Neural progenitor cell (in vitro differentiated cells): ENCODE measurements around the gene NBAS. TPM values are rescaled to one million over a fixed set of nuclear protein-coding genes. Genes with fewer than 3 reads are reported as not detected.
"Not testable (repeated sequence)": the region's sequence is repeated elsewhere in the genome, so short reads cannot be mapped to it uniquely, and the experiment has no call there.

ENCODE experiments used
- DNase-seq: peaks from one replicate; pipeline ENCODE4 v3.0.0-alpha.2; 2016; ENCODE audit warnings: low spot score
- H2AFZ ChIP-seq: fragments of 200-600 bp; sonication (generic); replicated peaks from 2 replicates; pipeline ENCODE4 v1.6.1; 2016; ENCODE audit warnings: antibody characterized with exemption
- H3F3A ChIP-seq: fragments of 200-600 bp; sonication (generic); 2 replicates; pipeline ENCODE4 v1.6.1; 2016; ENCODE audit warnings: antibody characterized with exemption, low read depth
- H3K27ac ChIP-seq: fragments of 200-600 bp; sonication (generic); 2 replicates; pipeline ENCODE4 v1.5.1; 2016; ENCODE audit warnings: mild to moderate bottlenecking
- H3K27me3 ChIP-seq: fragments of 200-600 bp; sonication (generic); 2 replicates; pipeline ENCODE4 v1.6.1; 2016; ENCODE audit warnings: mild to moderate bottlenecking, moderate library complexity
- H3K36me3 ChIP-seq: fragments of 200-600 bp; sonication (generic); 2 replicates; pipeline ENCODE4 v1.5.1; 2016
- H3K4me1 ChIP-seq: fragments of 200-600 bp; sonication (generic); 2 replicates; pipeline ENCODE4 v1.6.1; 2016; ENCODE audit warnings: mixed run types
- H3K4me2 ChIP-seq: fragments of 200-600 bp; sonication (generic); 2 replicates; pipeline ENCODE4 v1.6.1; 2016
- H3K4me3 ChIP-seq: fragments of 200-600 bp; sonication (generic); 2 replicates; pipeline ENCODE4 v1.5.1; 2016
- H3K79me2 ChIP-seq: fragments of 200-600 bp; sonication (generic); 2 replicates; pipeline ENCODE4 v1.6.1; 2016; ENCODE audit warnings: low read depth
- H3K9ac ChIP-seq: fragments of 200-600 bp; sonication (generic); 2 replicates; pipeline ENCODE4 v1.6.1; 2016
- H3K9me3 ChIP-seq: fragments of 200-600 bp; sonication (generic); 2 replicates; pipeline ENCODE4 v1.5.1; 2016; ENCODE audit warnings: low read depth
- H4K20me1 ChIP-seq: fragments of 200-600 bp; sonication (generic); 2 replicates; pipeline ENCODE4 v1.6.1; 2016; ENCODE audit warnings: low read depth
- H3K27ac Mint-ChIP-seq: 3 replicates; pipeline ENCODE4 v1.8.0; 2021; ENCODE audit warnings: mixed read lengths
- H3K27me3 Mint-ChIP-seq: 2 replicates; pipeline ENCODE4 v1.8.0; 2022; ENCODE audit warnings: low read depth, mild to moderate bottlenecking, inconsistent platforms, moderate library complexity, mixed read lengths; ENCODE audit not compliant: insufficient read depth
- H3K36me3 Mint-ChIP-seq: 3 replicates; pipeline ENCODE4 v1.8.0; 2021; ENCODE audit warnings: mixed read lengths
- H3K4me1 Mint-ChIP-seq: 3 replicates; pipeline ENCODE4 v1.8.0; 2021; ENCODE audit warnings: mixed read lengths
- H3K4me3 Mint-ChIP-seq: 3 replicates; pipeline ENCODE4 v1.8.0; 2021; ENCODE audit warnings: mild to moderate bottlenecking, moderate library complexity, mixed read lengths
- H3K9me3 Mint-ChIP-seq: 3 replicates; pipeline ENCODE4 v1.8.0; 2020; ENCODE audit warnings: mixed read lengths
- CTCF ChIP-seq: fragments of 200-600 bp; sonication (generic); IDR thresholded peaks from 2 replicates; pipeline ENCODE4 v1.5.1; 2017; ENCODE audit warnings: antibody characterized with exemption, mild to moderate bottlenecking
- EZH2 ChIP-seq: fragments of 200-600 bp; sonication (generic); IDR thresholded peaks from 2 replicates; pipeline ENCODE4 v1.6.1; 2017; ENCODE audit warnings: antibody characterized with exemption, mild to moderate bottlenecking, moderate library complexity
- EZH2phosphoT487 ChIP-seq: fragments of 200-600 bp; sonication (generic); IDR thresholded peaks from 2 replicates; pipeline ENCODE4 v1.6.1; 2017; ENCODE audit warnings: antibody characterized with exemption
- total RNA-seq: library from RNA; depleted of rRNA; stranded (reverse); fragments of >200 nt; gene quantifications from 2 replicates; pipeline ENCODE4 v1.2.3, GENCODE V29; 2015; ENCODE audit warnings: low replicate concordance

Gene NBAS
- total RNA-seq, 1 donor from 2014 or later, result 58.0 TPM

- Mint-ChIP-seq H3K36me3 (peaks cover 24% of the 10 kb centered on the region), H3K4me3 (no peak overlapping the region), H3K27me3 (no peaks in the 10 kb centered on the region), H3K27ac (no peak overlapping the region), H3K4me1 (peaks cover 8% of the 10 kb centered on the region), H3K9me3 (peaks cover 2% of the 10 kb centered on the region)
- H3K4me3 ChIP-seq, result no peak overlapping the region
- DNase-seq, result no peak
- no peak overlapping the region for H3K9ac ChIP-seq
- H3K27ac ChIP-seq, result peak overlapping the region; percentile 46
- no peaks in the 10 kb centered on the region for H3K27me3 ChIP-seq
- H2AFZ ChIP-seq, result no peak overlapping the region
- TF ChIP-seq EZH2phosphoT487 (no peak), CTCF (no peak), EZH2 (no peak)
- H3K9me3 ChIP-seq, result no peaks in the 10 kb centered on the region
- no peaks in the 10 kb centered on the region for H3K36me3 ChIP-seq
- H3K4me2 ChIP-seq, result no peak overlapping the region
- no peaks in the 10 kb centered on the region for H4K20me1 ChIP-seq
- H3K4me1 ChIP-seq, result peaks cover 8% of the 10 kb centered on the region
- H3F3A ChIP-seq, result no peaks in the 10 kb centered on the region
- H3K79me2 ChIP-seq, result no peaks in the 10 kb centered on the region
These were observed 18.1 kb downstream of the NBAS start for GRCh38 chr2:15543053-15543452.

- H3K4me3 Mint-ChIP-seq, H3K27me3 Mint-ChIP-seq, H2AFZ ChIP-seq, H3K4me1 ChIP-seq, H3K4me2 ChIP-seq, H3K9me3 Mint-ChIP-seq, H3K27ac Mint-ChIP-seq, DNase-seq, H3K79me2 ChIP-seq, H3K27me3 ChIP-seq, H3K9ac ChIP-seq, H3K4me1 Mint-ChIP-seq, H3K27ac ChIP-seq, H4K20me1 ChIP-seq, H3K4me3 ChIP-seq, H3F3A ChIP-seq, H3K9me3 ChIP-seq, H3K36me3 ChIP-seq: not testable (repeated sequence)
- H3K36me3 Mint-ChIP-seq, result peaks cover 28% of the 10 kb centered on the region
These were observed 18.9 kb downstream of the NBAS start for GRCh38 chr2:15542269-15542668.

- not testable (repeated sequence) for H3K9me3 Mint-ChIP-seq, H3K4me1 Mint-ChIP-seq, H3K27me3 ChIP-seq, H2AFZ ChIP-seq, H3K4me3 ChIP-seq, DNase-seq, H3K27ac ChIP-seq, H4K20me1 ChIP-seq, H3K4me3 Mint-ChIP-seq, H3K9ac ChIP-seq, H3K27me3 Mint-ChIP-seq, H3K27ac Mint-ChIP-seq, H3K4me2 ChIP-seq, H3F3A ChIP-seq, H3K79me2 ChIP-seq, H3K4me1 ChIP-seq, H3K36me3 ChIP-seq, H3K9me3 ChIP-seq
- peaks cover 28% of the 10 kb centered on the region for H3K36me3 Mint-ChIP-seq
These were observed 20.6 kb downstream of the NBAS start for GRCh38 chr2:15540523-15540922.

GRCh38 chr2:15539999-15540398 lies 21.1 kb downstream of the NBAS start:
- no peaks in the 10 kb centered on the region for H3K36me3 ChIP-seq
- no peaks in the 10 kb centered on the region for H4K20me1 ChIP-seq
- peaks cover 8% of the 10 kb centered on the region for H3K4me1 ChIP-seq
- Mint-ChIP-seq H3K27ac (no peak overlapping the region), H3K27me3 (no peaks in the 10 kb centered on the region), H3K4me3 (no peak overlapping the region), H3K9me3 (peaks cover 2% of the 10 kb centered on the region), H3K36me3 (peaks cover 28% of the 10 kb centered on the region), H3K4me1 (peaks cover 8% of the 10 kb centered on the region)
- H3K27me3 ChIP-seq, result no peaks in the 10 kb centered on the region
- no peaks in the 10 kb centered on the region for H3K79me2 ChIP-seq
- TF ChIP-seq CTCF (no peak), EZH2phosphoT487 (no peak), EZH2 (no peak)
- no peak overlapping the region for H3K4me2 ChIP-seq
- H3K27ac ChIP-seq, result no peak overlapping the region
- DNase-seq, result no peak
- H3F3A ChIP-seq, result no peaks in the 10 kb centered on the region
- H3K4me3 ChIP-seq, result no peak overlapping the region
- H3K9me3 ChIP-seq, result no peaks in the 10 kb centered on the region
- no peak overlapping the region for H2AFZ ChIP-seq
- no peak overlapping the region for H3K9ac ChIP-seq
